IMR-90 (cell line): Measurements from ENCODE around the gene WDR27. TPM values are rescaled to one million over a fixed set of nuclear protein-coding genes. Genes with fewer than 3 reads are reported as not detected.
A peak's percentile ranks its signal among the peaks of the same experiment; 100 is the strongest.

Source experiments
- ATAC-seq: fragments of 200-7000 bp; cut with Tn5 transposase; 2 replicates; pipeline ENCODE4 v1.9.1; 2020; ENCODE audit warnings: low read depth, mild to moderate bottlenecking, moderate library complexity
- BruUV-seq: library from RNA; stranded (reverse); fragments of 400-500 nt; replicated peaks from 2 replicates; lab custom pipeline; 2021; lab: Mats Ljungman, UMichigan
- CTCF ChIA-PET: fragments of 300-600 bp; formaldehyde crosslinking; extraction: SDS; loops from one replicate; lab custom pipeline; 2021; ENCODE audit warnings: antibody characterized with exemption; lab: Yijun Ruan, JAX
- POLR2A ChIA-PET: fragments of 300-600 bp; sonication (Branson Sonifier 250); formaldehyde crosslinking; loops from one replicate; lab custom pipeline; 2022; ENCODE audit warnings: antibody characterized with exemption; ENCODE audit not compliant: unreplicated experiment; lab: Charles Lee
- DNase-seq: peaks from one replicate; pipeline ENCODE4 v3.0.0; 2013
- H2AFZ ChIP-seq: replicated peaks from 2 replicates; pipeline ENCODE3; 2013; ENCODE audit warnings: low read length, mild to moderate bottlenecking; ENCODE audit not compliant: poor library complexity
- H2AK5ac ChIP-seq: 2 replicates; pipeline ENCODE4 v1.6.1; 2013; ENCODE audit warnings: low read depth, low read length, inconsistent platforms
- H2AK9ac ChIP-seq: replicated peaks from 2 replicates; pipeline ENCODE3; 2013; ENCODE audit warnings: mild to moderate bottlenecking, low read depth, low read length, moderate library complexity; ENCODE audit not compliant: poor library complexity
- H2BK120ac ChIP-seq: 2 replicates; pipeline ENCODE4 v1.6.1; 2013; ENCODE audit warnings: low read depth, low read length, inconsistent platforms
- H2BK15ac ChIP-seq: 3 replicates; pipeline ENCODE4 v1.6.1; 2013; ENCODE audit warnings: low read depth, low read length, inconsistent platforms
- H2BK20ac ChIP-seq: 2 replicates; pipeline ENCODE4 v1.6.1; 2013; ENCODE audit warnings: low read depth, mild to moderate bottlenecking, inconsistent platforms, low read length, moderate library complexity
- H2BK5ac ChIP-seq: 2 replicates; pipeline ENCODE4 v1.6.1; 2013; ENCODE audit warnings: mild to moderate bottlenecking, low read depth, low read length, inconsistent platforms; ENCODE audit not compliant: poor library complexity, severe bottlenecking
- H3K14ac ChIP-seq: replicated peaks from 2 replicates; pipeline ENCODE4 v1.6.1; 2013; ENCODE audit warnings: low read depth, low read length, inconsistent platforms
- H3K18ac ChIP-seq: 2 replicates; pipeline ENCODE4 v1.6.1; 2013; ENCODE audit warnings: low read depth, low read length, control low read depth
- H3K23ac ChIP-seq: 2 replicates; pipeline ENCODE4 v1.6.1; 2013; ENCODE audit warnings: low read depth, low read length, inconsistent platforms
- H3K27ac ChIP-seq: 2 replicates; pipeline ENCODE4 v1.5.1; 2013; ENCODE audit warnings: mild to moderate bottlenecking, control low read depth, low read length; ENCODE audit not compliant: insufficient read depth
- H3K27me3 ChIP-seq: 2 replicates; pipeline ENCODE4 v1.6.1; 2013; ENCODE audit warnings: low read length; ENCODE audit not compliant: control insufficient read depth, insufficient read depth
- H3K36me3 ChIP-seq: 2 replicates; pipeline ENCODE4 v1.6.1; 2013; ENCODE audit warnings: low read length, mixed read lengths; ENCODE audit not compliant: control insufficient read depth, insufficient read depth
- H3K4ac ChIP-seq: 2 replicates; pipeline ENCODE4 v1.6.1; 2013; ENCODE audit warnings: low read depth, low read length, inconsistent platforms
- H3K4me1 ChIP-seq: 2 replicates; pipeline ENCODE4 v1.6.1; 2013; ENCODE audit warnings: low read length, mixed read lengths; ENCODE audit not compliant: control insufficient read depth, insufficient read depth
- H3K4me2 ChIP-seq: 2 replicates; pipeline ENCODE4 v1.6.1; 2013; ENCODE audit warnings: low read depth, mild to moderate bottlenecking, control low read depth, low read length, moderate library complexity
- H3K4me3 ChIP-seq: 2 replicates; pipeline ENCODE4 v1.5.1; 2013; ENCODE audit warnings: low read depth, mild to moderate bottlenecking, control low read depth, low read length, moderate library complexity; ENCODE audit not compliant: insufficient read depth
- H3K56ac ChIP-seq: 2 replicates; pipeline ENCODE4 v1.6.1; 2013; ENCODE audit warnings: low read length, inconsistent platforms; ENCODE audit not compliant: insufficient read depth; ENCODE audit errors: extremely low read depth
- H3K79me1 ChIP-seq, 2 experiments: 2 replicates each; pipeline ENCODE4 v1.6.1; 2013; ENCODE audit warnings: low read length in 2 of 2, inconsistent platforms in 1 of 2, low read depth in 1 of 2
- H3K9ac ChIP-seq: 2 replicates; pipeline ENCODE4 v1.6.1; 2013; ENCODE audit warnings: low read depth, low read length, control low read depth
- H3K9me1 ChIP-seq: 2 replicates; pipeline ENCODE4 v1.6.1; 2013; ENCODE audit warnings: low read length, inconsistent platforms; ENCODE audit not compliant: insufficient read depth
- H3K9me3 ChIP-seq: 2 replicates; pipeline ENCODE4 v1.6.1; 2013; ENCODE audit warnings: low read length; ENCODE audit not compliant: control insufficient read depth, insufficient read depth
- H4K20me1 ChIP-seq: 2 replicates; pipeline ENCODE4 v1.6.1; 2013; ENCODE audit warnings: low read length, inconsistent platforms; ENCODE audit not compliant: insufficient read depth
- H4K5ac ChIP-seq: 2 replicates; pipeline ENCODE4 v1.6.1; 2013; ENCODE audit warnings: mild to moderate bottlenecking, low read depth, low read length, control low read depth
- H4K8ac ChIP-seq, 2 experiments: 2 replicates each; pipeline ENCODE4 v1.6.1; 2013; ENCODE audit warnings: low read depth in 2 of 2, low read length in 2 of 2, control low read depth in 1 of 2, inconsistent platforms in 1 of 2
- H4K91ac ChIP-seq: 2 replicates; pipeline ENCODE4 v1.6.1; 2013; ENCODE audit warnings: low read depth, low read length, inconsistent platforms; ENCODE audit not compliant: insufficient read depth
- BHLHE40 ChIP-seq: fragments of 150-350 bp; IDR thresholded peaks from 2 replicates; pipeline ENCODE4 v1.6.1; 2016; ENCODE audit warnings: mild to moderate bottlenecking, low read depth, low read length
- CHD1 ChIP-seq: IDR thresholded peaks from 2 replicates; pipeline ENCODE4 v1.6.1; 2012; ENCODE audit warnings: low read depth, low read length, improper control_type of control experiment
- FOS ChIP-seq: fragments of 150-350 bp; IDR thresholded peaks from 2 replicates; pipeline ENCODE4 v1.6.1; 2016; ENCODE audit warnings: low read depth, low read length
- MAFK ChIP-seq: IDR thresholded peaks from 2 replicates; pipeline ENCODE4 v1.6.1; 2012; ENCODE audit warnings: low read depth, low read length, improper control_type of control experiment
- MAZ ChIP-seq: IDR thresholded peaks from 2 replicates; pipeline ENCODE4 v1.6.1; 2012; ENCODE audit warnings: low read depth, mild to moderate bottlenecking, low read length, improper control_type of control experiment, moderate library complexity, borderline replicate concordance
- MXI1 ChIP-seq: IDR thresholded peaks from 2 replicates; pipeline ENCODE4 v1.6.1; 2012; ENCODE audit warnings: low read depth, mild to moderate bottlenecking, low read length, moderate library complexity, borderline replicate concordance
- POLR2A ChIP-seq: IDR thresholded peaks from 2 replicates; pipeline ENCODE4 v1.6.1; 2012; ENCODE audit warnings: mild to moderate bottlenecking, low read depth, low read length
- RAD21 ChIP-seq: IDR thresholded peaks from 2 replicates; pipeline ENCODE4 v1.6.1; 2012; ENCODE audit warnings: low read length, improper control_type of control experiment
- SMC3 ChIP-seq: fragments of 150-350 bp; IDR thresholded peaks from 2 replicates; pipeline ENCODE4 v1.6.1; 2016; ENCODE audit warnings: low read depth, mild to moderate bottlenecking, antibody characterized with exemption, low read length, moderate library complexity
- WGBS, 2 experiments: methylation state at CpG; one replicate each; pipeline versions ENCODE4 v1.1.5 to v1.1.7; 2013; ENCODE audit warnings: missing lambda C conversion rate in 2 of 2; ENCODE audit not compliant: insufficient read length in 1 of 2; ENCODE audit errors: extremely low coverage in 2 of 2; 5-methylcytosine and 5-hydroxymethylcytosine counted together
- dilution Hi-C: fragments of 300-500 bp; cut with HindIII; formaldehyde crosslinking; loops from one replicate; pipeline ENCODE4 v1.14.3; 2018; ENCODE audit warnings: low sequenced_read_pairs; ENCODE audit not compliant: unreplicated experiment
- in situ Hi-C: fragments of 300-500 bp; cut with MboI; formaldehyde crosslinking; loops from 3 replicates; pipeline ENCODE4 v1.14.3; 2019; ENCODE audit warnings: low sequenced_read_pairs, inconsistent platforms, mixed read lengths
- intact Hi-C: fragments of 100-400 bp; cut with micrococcal nuclease; formaldehyde crosslinking; loops from 2 replicates; pipeline ENCODE4 v1.10.0; 2022
- polyA plus RNA-seq, 3 experiments: library from polyadenylated mRNA; depleted of rRNA; stranded (reverse); fragments of >200 nt; gene quantifications; 2 replicates each; pipeline ENCODE4 v1.2.3, GENCODE V29; 2012; ENCODE audit warnings: low replicate concordance in 1 of 3
- total RNA-seq: library from RNA; depleted of rRNA; stranded (reverse); fragments of >200 nt; gene quantifications from 2 replicates; pipeline ENCODE4 v1.2.3, GENCODE V29; 2012
- TF ChIP-seq, protein P1 (sequence below): fragments of 150-350 bp; IDR thresholded peaks from 2 replicates; pipeline ENCODE4 v1.6.1; 2017; ENCODE audit warnings: mild to moderate bottlenecking, antibody characterized with exemption, low read length, low read depth
- TF ChIP-seq, protein P2 (sequence below): fragments of 150-350 bp; IDR thresholded peaks from 2 replicates; pipeline ENCODE4 v1.6.1; 2016; ENCODE audit warnings: low read depth, mild to moderate bottlenecking, low read length, moderate library complexity, borderline replicate concordance

WDR27 gene
- total and polyA plus RNA-seq, 2 of the 4 experiments (the other 2 are of a cell fraction), result 7.0 to 18.5 TPM

DNA sequence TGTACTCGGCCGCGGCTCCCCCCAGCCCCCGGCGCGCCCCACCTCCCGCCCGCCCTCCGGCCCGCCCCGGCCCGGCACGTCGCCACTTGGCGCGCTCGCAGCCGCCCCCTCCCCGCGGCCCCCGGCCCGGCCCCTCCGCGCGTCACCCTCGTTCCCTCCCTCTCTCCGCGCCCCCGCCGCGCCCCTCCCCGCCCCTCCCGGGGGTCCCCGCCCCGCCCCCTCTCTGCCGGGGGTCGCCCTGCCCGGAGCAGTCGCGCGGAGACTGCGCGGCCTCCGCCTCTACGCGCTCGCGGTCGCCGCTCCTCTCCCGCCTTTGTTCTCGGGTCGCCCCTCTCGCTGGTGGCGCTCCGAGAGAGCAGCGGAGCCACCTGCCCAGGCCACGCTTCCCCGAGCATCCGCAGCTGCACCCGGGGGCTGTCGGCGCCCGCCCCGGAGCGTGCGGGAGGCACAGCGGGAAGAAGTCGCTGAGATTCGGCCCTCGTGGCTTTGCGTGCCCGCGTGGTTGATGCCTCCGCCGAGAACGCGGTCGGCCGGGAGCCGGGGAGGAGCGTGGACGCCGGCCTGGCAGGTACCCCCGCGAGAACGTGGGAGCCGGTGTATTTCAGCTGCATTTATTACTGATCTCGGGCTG lies 22.8 kb upstream of the WDR27 start, which contains the start of gene PHF10:
Gene PHF10 (minus strand): TSS at position 7 of the 631 bp plus-strand sequence. CDS start 569 bp downstream, outside the sequence.
- no peak within 1 kb of the TSS for H3K14ac ChIP-seq
- H2AK5ac ChIP-seq, result no peak within 1 kb of the TSS
- 0 out of 2 replicates have a peak within 1 kb of the TSS, but pooled peaks have one; percentile 83 for H3K23ac ChIP-seq
- DNase-seq (peak; percentile 24), ATAC-seq (peak; percentile 67)
- H3K9me3 ChIP-seq, result no peaks in the 10 kb centered on the region
- no peak for TF ChIP-seq RAD21
- peak; percentile 97; the same call in 1 of the 2 replicates for TF ChIP-seq CHD1
- TF ChIP-seq MAFK, result no peak
- peak; percentile 10; the same call in 1 of the 2 replicates for TF ChIP-seq MAZ
- TF ChIP-seq, protein P1, sequence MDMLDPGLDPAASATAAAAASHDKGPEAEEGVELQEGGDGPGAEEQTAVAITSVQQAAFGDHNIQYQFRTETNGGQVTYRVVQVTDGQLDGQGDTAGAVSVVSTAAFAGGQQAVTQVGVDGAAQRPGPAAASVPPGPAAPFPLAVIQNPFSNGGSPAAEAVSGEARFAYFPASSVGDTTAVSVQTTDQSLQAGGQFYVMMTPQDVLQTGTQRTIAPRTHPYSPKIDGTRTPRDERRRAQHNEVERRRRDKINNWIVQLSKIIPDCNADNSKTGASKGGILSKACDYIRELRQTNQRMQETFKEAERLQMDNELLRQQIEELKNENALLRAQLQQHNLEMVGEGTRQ, result no peak
- no peak for TF ChIP-seq FOS
- TF ChIP-seq, protein P2, sequence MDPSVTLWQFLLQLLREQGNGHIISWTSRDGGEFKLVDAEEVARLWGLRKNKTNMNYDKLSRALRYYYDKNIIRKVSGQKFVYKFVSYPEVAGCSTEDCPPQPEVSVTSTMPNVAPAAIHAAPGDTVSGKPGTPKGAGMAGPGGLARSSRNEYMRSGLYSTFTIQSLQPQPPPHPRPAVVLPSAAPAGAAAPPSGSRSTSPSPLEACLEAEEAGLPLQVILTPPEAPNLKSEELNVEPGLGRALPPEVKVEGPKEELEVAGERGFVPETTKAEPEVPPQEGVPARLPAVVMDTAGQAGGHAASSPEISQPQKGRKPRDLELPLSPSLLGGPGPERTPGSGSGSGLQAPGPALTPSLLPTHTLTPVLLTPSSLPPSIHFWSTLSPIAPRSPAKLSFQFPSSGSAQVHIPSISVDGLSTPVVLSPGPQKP, result no peak
- peak; percentile 70; the same call in 1 of the 2 replicates for TF ChIP-seq MXI1
- no peak for TF ChIP-seq SMC3
- no peak for TF ChIP-seq BHLHE40
- no peak for TF ChIP-seq POLR2A
- no TSS peak for BruUV-seq
- WGBS, 2 experiments, result 3% methylated on average over 28 of the region's 89 CpGs; no CpG with 5 or more reads in 1 of the 2 experiments
- peak within 1 kb of the TSS; percentile 38; the same call in 1 of the 2 replicates for H4K91ac ChIP-seq
- peak within 1 kb of the TSS; percentile 97 for H3K4me2 ChIP-seq
- peaks cover 4% of the 10 kb centered on the region; the same call in 1 of the 2 replicates for H3K4me1 ChIP-seq
- H2AK9ac ChIP-seq, result peak within 1 kb of the TSS; percentile 81
- peak within 1 kb of the TSS; percentile 63 for H3K18ac ChIP-seq
- no peaks in the 10 kb centered on the region for H3K27me3 ChIP-seq
- H4K5ac ChIP-seq, result peak within 1 kb of the TSS; percentile 33
- H2AFZ ChIP-seq, result peak within 1 kb of the TSS; percentile 92
- H2BK20ac ChIP-seq, result no peak within 1 kb of the TSS
- in situ Hi-C loops, result no loop called here
- ChIA-PET POLR2A (no interaction called here), CTCF (no interaction called here)
- H2BK15ac ChIP-seq, result no peak within 1 kb of the TSS
- H3K4me3 ChIP-seq, result peak within 1 kb of the TSS; percentile 98
- H3K9me1 ChIP-seq, result peaks cover 2% of the 10 kb centered on the region; the same call in 1 of the 2 replicates
- H4K20me1 ChIP-seq, result peaks cover 7% of the 10 kb centered on the region
- H3K56ac ChIP-seq, result peak within 1 kb of the TSS; percentile 76
- no peaks in the 10 kb centered on the region; the same call in 1 of the 2 replicates for H3K36me3 ChIP-seq
- peak within 1 kb of the TSS; percentile 91 for H2BK5ac ChIP-seq
- H3K9ac ChIP-seq, result peak within 1 kb of the TSS; percentile 64
- H3K27ac ChIP-seq, result peak within 1 kb of the TSS; percentile 81
- peaks cover 5 to 21% of the 10 kb centered on the region in 2 experiments; a peak in 3 of 4 replicates for H3K79me1 ChIP-seq
- intact Hi-C loops, result loop anchor here (5.0 kb wide), 2 partner anchors 583 to 808 kb away; partner anchors contain the start of gene FAM120B
- peak within 1 kb of the TSS; percentile 74 for H3K4ac ChIP-seq
- H4K8ac ChIP-seq, result peak within 1 kb of the TSS; percentile 14 to 27; a peak in 3 of 4 replicates
- dilution Hi-C loops, result no loop called here
- peak within 1 kb of the TSS; percentile 66 for H2BK120ac ChIP-seq
